Adrenal gland (tissue), 12 donors: ENCODE measurements around the gene CTAG2. TPM values are rescaled to one million over a fixed set of nuclear protein-coding genes. Genes with fewer than 3 reads are reported as not detected.

ENCODE experiments used
- polyA plus RNA-seq, 3 donors: library from polyadenylated mRNA; stranded (reverse); fragments of 200-250 nt in 2 of 3; fragments of 350-450 nt in 1 of 3; fragmentation: Illumina TruSeq in 1 of 3; extraction: RNeasy Lipid Tissue Mini Kit (QIAGEN cat#74804) in 1 of 3; gene quantifications; one replicate each; pipeline ENCODE4 v1.2.3, GENCODE V29; 2013 to 2014
- small RNA-seq, 2 donors: library from RNA; depleted of rRNA; stranded (forward); fragments of <200 nt; gene quantifications; one replicate each; pipeline ENCODE3, GENCODE V24; 2016
- total RNA-seq, 9 donors: library from RNA; depleted of rRNA in 4 of 9; stranded (reverse); fragments of >200 nt in 4 of 9; fragments of 120-200 nt in 1 of 9; fragmentation: NEBNext Ultra II Directional in 1 of 9; extraction: Animal tissue kit (Norgen Biotek cat#: 25700) in 1 of 9; gene quantifications; one replicate each; pipeline versions ENCODE4 v1.1.0 to v1.2.4, GENCODE V29; 2013 to 2023
- donor health status: healthy with polysubstance abuse.
- donor health status: Bipolar disorder and iron deficiency.
- donor health status: DM: yes; HTN: yes; CAD: no.
- donor health status: DM: no; HTN: no; CAD: no.
- donor health status: DM: no; HTN: no; CAD: no.
- donor health status: DM: yes; HTN: yes; CAD: no.

The CTAG2 gene
- total and polyA plus RNA-seq, 12 donors: 0.79 to 7.2 (median 5.5) TPM; not detected in 9

Small RNA genes within 50 kb of the gene (small RNA-seq; reads per million reads assigned to genes)
- gene AC244090.1: 0 reads per million in 2 donors
- gene AC244107.2: 0 reads per million in 2 donors

Other genes with a start within 250 kb of the CTAG2 start
- gene DNASE1L1, start 244.3 kb downstream of the CTAG2 start, total RNA-seq: 100 to 1,000 TPM in 1 of 9 donors, 10 to 100 TPM in 7, 1 to 10 TPM in 1; 9.3 to 101 (median 47.8) TPM
- 10 to 100 TPM; 17.2 to 48.0 (median 42.7) TPM for gene DNASE1L1, start 244.3 kb downstream of the CTAG2 start, polyA plus RNA-seq
- gene TAFAZZIN, start 242.0 kb downstream of the CTAG2 start, total RNA-seq: 10 to 100 TPM; 15.0 to 47.1 (median 26.4) TPM
- gene TAFAZZIN, start 242.0 kb downstream of the CTAG2 start, polyA plus RNA-seq: 100 to 1,000 TPM in 2 of 3 donors, 1 to 10 TPM in 1; 8.6 to 142 (median 103) TPM
- gene ATP6AP1, start 224.9 kb downstream of the CTAG2 start, total RNA-seq: 100 to 1,000 TPM in 6 of 9 donors, 10 to 100 TPM in 3; 68.8 to 170 (median 135) TPM
- gene ATP6AP1, start 224.9 kb downstream of the CTAG2 start, polyA plus RNA-seq: 100 to 1,000 TPM in 1 of 3 donors, 10 to 100 TPM in 2; 55.4 to 133 (median 56.8) TPM
- gene GDI1, start 216.4 kb downstream of the CTAG2 start, total RNA-seq: 100 to 1,000 TPM in 8 of 9 donors, 10 to 100 TPM in 1; 85.6 to 142 (median 112) TPM
- 100 to 1,000 TPM; 155 to 287 (median 216) TPM for gene GDI1, start 216.4 kb downstream of the CTAG2 start, polyA plus RNA-seq
- gene FAM50A, start 209.4 kb downstream of the CTAG2 start, total RNA-seq: 10 to 100 TPM; 25.1 to 74.5 (median 51.1) TPM
- 100 to 1,000 TPM; 104 to 451 (median 241) TPM for gene FAM50A, start 209.4 kb downstream of the CTAG2 start, polyA plus RNA-seq
- gene PLXNA3, start 195.3 kb downstream of the CTAG2 start, total RNA-seq: 10 to 100 TPM in 7 of 9 donors, 1 to 10 TPM in 2; 2.1 to 46.3 (median 12.1) TPM
- 10 to 100 TPM; 22.3 to 83.6 (median 27.4) TPM for gene PLXNA3, start 195.3 kb downstream of the CTAG2 start, polyA plus RNA-seq
- 100 to 1,000 TPM in 1 of 9 donors, 10 to 100 TPM in 8; 22.5 to 101 (median 52.6) TPM for gene LAGE3, start 174.3 kb downstream of the CTAG2 start, total RNA-seq
- gene LAGE3, start 174.3 kb downstream of the CTAG2 start, polyA plus RNA-seq: 10 to 100 TPM; 11.3 to 24.0 (median 12.0) TPM
- 10 to 100 TPM; 36.4 to 95.6 (median 56.3) TPM for gene UBL4A, start 167.0 kb downstream of the CTAG2 start, total RNA-seq
- 10 to 100 TPM; 18.3 to 31.1 (median 23.6) TPM for gene UBL4A, start 167.0 kb downstream of the CTAG2 start, polyA plus RNA-seq
- gene SLC10A3, start 162.9 kb downstream of the CTAG2 start, total RNA-seq: 10 to 100 TPM; 19.6 to 33.4 (median 28.5) TPM
- gene SLC10A3, start 162.9 kb downstream of the CTAG2 start, polyA plus RNA-seq: 10 to 100 TPM in 2 of 3 donors, 1 to 10 TPM in 1; 8.7 to 24.2 (median 23.2) TPM
- 10 to 100 TPM; 42.9 to 77.1 (median 50.9) TPM for gene FAM3A, start 137.3 kb downstream of the CTAG2 start, total RNA-seq
- 100 to 1,000 TPM in 1 of 3 donors, 10 to 100 TPM in 2; 13.5 to 115 (median 92.8) TPM for gene FAM3A, start 137.3 kb downstream of the CTAG2 start, polyA plus RNA-seq
- gene G6PD, start 106.7 kb downstream of the CTAG2 start, total RNA-seq: 100 to 1,000 TPM in 5 of 9 donors, 10 to 100 TPM in 4; 22.1 to 124 (median 102) TPM
- gene G6PD, start 106.7 kb downstream of the CTAG2 start, polyA plus RNA-seq: 10 to 100 TPM; 41.6 to 93.6 (median 78.0) TPM
- 10 to 100 TPM; 12.5 to 47.5 (median 29.8) TPM for gene IKBKG, start 106.0 kb downstream of the CTAG2 start, total RNA-seq
- 10 to 100 TPM in 2 of 3 donors, 1 to 10 TPM in 1; 9.6 to 39.1 (median 36.1) TPM for gene IKBKG, start 106.0 kb downstream of the CTAG2 start, polyA plus RNA-seq
- gene CTAG1A, start 68.4 kb downstream of the CTAG2 start, total RNA-seq: not detected
- gene CTAG1A, start 68.4 kb downstream of the CTAG2 start, polyA plus RNA-seq: under 1 TPM in 1 of 3 donors, not detected in 2; 0.34 TPM
- gene CTAG1B, start 34.3 kb downstream of the CTAG2 start, total RNA-seq: not detected
- gene CTAG1B, start 34.3 kb downstream of the CTAG2 start, polyA plus RNA-seq: under 1 TPM in 1 of 3 donors, not detected in 2; 0.57 TPM
- 10 to 100 TPM in 1 of 9 donors, 1 to 10 TPM in 8; 1.9 to 11.8 (median 5.6) TPM for gene GAB3, start 97.5 kb upstream of the CTAG2 start, total RNA-seq
- gene GAB3, start 97.5 kb upstream of the CTAG2 start, polyA plus RNA-seq: 1 to 10 TPM; 2.6 to 8.2 (median 3.5) TPM
- gene DKC1, start 109.3 kb upstream of the CTAG2 start, total RNA-seq: 10 to 100 TPM; 20.2 to 48.6 (median 27.4) TPM
- 100 to 1,000 TPM in 1 of 3 donors, 10 to 100 TPM in 2; 22.0 to 111 (median 37.4) TPM for gene DKC1, start 109.3 kb upstream of the CTAG2 start, polyA plus RNA-seq
- gene MPP1, start 151.9 kb upstream of the CTAG2 start, total RNA-seq: 100 to 1,000 TPM in 1 of 9 donors, 10 to 100 TPM in 8; 35.2 to 188 (median 59.1) TPM
- gene MPP1, start 151.9 kb upstream of the CTAG2 start, polyA plus RNA-seq: 10 to 100 TPM; 34.4 to 60.8 (median 53.0) TPM
- gene SMIM9, start 181.1 kb upstream of the CTAG2 start, total RNA-seq: under 1 TPM in 1 of 9 donors, not detected in 8; 0.11 TPM
- gene SMIM9, start 181.1 kb upstream of the CTAG2 start, polyA plus RNA-seq: not detected
- gene F8A1, start 232.8 kb upstream of the CTAG2 start, total RNA-seq: 10 to 100 TPM in 6 of 9 donors, 1 to 10 TPM in 2, under 1 TPM in 1; 0.61 to 49.2 (median 20.5) TPM
- gene F8A1, start 232.8 kb upstream of the CTAG2 start, polyA plus RNA-seq: 10 to 100 TPM; 40.5 to 50.1 (median 47.6) TPM